Right lobe of liver (tissue), 4 donors: ENCODE data around the gene C5AR2.
"Not testable (repeated sequence)": the region's sequence is repeated elsewhere in the genome, so short reads cannot be mapped to it uniquely, and the experiment has no call there.

Experiments used
- POLR2A ChIP-seq: fragments of 450-650 bp; IDR thresholded peaks from one replicate; pipeline ENCODE4 v1.6.1; 2017; ENCODE audit warnings: antibody characterized with exemption, mild to moderate bottlenecking
- TF ChIP-seq, protein P1 (sequence below), 4 donors: fragments of 200-600 bp in 3 of 4; fragments of 450-650 bp in 1 of 4; IDR thresholded peaks; one replicate each; pipeline versions ENCODE4 v1.5.1 to v1.8.0; 2016 to 2022; ENCODE audit warnings: antibody characterized with exemption in 4 of 4, mild to moderate bottlenecking in 2 of 4
- donor health status: DM: no; HTN: no; CAD: no.
- donor health status: DM: no; HTN: no; CAD: no.
- donor health status: DM: no; HTN: yes; CAD: no.

DNA sequence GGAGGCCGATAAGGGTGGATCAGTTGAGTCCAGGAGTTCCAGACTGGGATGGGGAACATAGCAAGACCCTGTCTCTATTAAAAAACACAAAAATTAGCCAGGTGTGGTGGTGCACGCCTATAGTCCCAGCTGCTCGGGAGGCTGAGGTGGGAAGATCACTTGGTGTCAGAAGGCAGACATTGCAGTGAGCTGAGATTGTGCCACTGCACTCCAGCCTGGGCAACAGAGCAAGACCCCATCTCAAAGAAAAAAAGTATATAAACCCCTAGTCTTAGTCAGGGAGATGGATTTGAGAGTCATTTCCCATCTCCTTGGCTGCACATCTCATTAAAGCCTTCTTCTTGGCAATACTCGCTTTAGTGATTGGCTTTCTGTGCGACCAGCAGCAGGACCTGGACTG lies 51.9 kb downstream of the C5AR2 start:
- TF ChIP-seq, protein P1, sequence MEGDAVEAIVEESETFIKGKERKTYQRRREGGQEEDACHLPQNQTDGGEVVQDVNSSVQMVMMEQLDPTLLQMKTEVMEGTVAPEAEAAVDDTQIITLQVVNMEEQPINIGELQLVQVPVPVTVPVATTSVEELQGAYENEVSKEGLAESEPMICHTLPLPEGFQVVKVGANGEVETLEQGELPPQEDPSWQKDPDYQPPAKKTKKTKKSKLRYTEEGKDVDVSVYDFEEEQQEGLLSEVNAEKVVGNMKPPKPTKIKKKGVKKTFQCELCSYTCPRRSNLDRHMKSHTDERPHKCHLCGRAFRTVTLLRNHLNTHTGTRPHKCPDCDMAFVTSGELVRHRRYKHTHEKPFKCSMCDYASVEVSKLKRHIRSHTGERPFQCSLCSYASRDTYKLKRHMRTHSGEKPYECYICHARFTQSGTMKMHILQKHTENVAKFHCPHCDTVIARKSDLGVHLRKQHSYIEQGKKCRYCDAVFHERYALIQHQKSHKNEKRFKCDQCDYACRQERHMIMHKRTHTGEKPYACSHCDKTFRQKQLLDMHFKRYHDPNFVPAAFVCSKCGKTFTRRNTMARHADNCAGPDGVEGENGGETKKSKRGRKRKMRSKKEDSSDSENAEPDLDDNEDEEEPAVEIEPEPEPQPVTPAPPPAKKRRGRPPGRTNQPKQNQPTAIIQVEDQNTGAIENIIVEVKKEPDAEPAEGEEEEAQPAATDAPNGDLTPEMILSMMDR (IDR thresholded peaks at IDR 0.05): not testable (repeated sequence)
- TF ChIP-seq POLR2A: not testable (repeated sequence)
